COR-L47 (cell line): ENCODE data around the gene NOL8.

ENCODE experiments used
- DNase-seq: peaks from one replicate; lab custom pipeline; 2025; lab: John Stamatoyannopoulos, UW

NOL8 gene

DNA sequence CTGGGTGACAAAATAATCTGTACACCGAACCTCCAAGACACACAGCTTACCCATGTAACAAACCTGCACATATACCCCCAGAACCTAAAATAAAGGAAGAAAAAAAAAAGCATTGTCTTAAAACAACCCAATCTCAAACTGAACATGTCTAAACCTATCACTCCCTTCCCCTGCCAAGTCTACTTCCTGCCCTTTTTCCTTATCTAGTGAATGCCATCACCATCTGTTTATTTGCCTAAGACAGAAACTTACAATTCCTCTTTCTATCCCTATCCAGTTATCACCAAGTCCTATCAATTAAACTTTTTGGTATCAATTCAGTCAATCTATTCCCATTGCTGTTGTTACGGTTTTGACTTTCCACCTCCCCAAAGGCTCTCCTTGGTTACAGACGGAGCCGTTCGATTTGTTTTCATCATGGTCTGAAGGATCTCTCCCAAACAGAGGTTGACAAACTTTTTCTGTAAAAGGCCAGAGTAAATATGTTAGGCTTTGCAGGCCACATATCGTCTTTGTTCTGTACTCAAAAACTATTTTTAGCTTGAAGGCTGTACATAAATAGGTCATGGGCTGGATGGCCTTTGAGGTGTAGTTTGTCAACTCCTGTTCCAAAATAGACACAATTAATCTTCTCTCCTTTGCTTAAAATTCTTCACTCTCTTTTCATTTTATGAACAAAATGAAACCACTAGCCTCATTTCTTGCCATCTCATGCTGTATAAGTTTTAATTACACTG lies 12.1 kb downstream of the NOL8 start:
- no peak for DNase-seq

DNA sequence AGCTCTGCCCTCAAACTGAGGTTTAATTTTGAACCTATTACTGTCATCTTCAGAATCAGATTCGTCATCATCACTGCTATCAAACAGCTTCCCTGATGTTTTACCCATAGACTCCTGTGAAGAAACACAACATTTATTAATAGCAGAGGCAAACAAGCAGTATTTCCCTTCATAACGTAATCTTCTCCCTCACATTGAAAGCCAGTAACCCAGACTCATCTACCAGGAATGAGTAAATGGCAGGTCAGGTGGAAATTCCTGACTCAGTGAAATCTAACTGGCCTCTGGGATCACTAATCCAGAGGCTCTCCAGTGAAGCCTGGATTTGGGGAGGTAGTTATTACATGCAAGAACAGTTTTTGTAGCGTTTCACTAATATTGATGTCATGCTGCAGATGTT lies 14.6 kb downstream of the NOL8 start:
- DNase-seq: no peak

DNA sequence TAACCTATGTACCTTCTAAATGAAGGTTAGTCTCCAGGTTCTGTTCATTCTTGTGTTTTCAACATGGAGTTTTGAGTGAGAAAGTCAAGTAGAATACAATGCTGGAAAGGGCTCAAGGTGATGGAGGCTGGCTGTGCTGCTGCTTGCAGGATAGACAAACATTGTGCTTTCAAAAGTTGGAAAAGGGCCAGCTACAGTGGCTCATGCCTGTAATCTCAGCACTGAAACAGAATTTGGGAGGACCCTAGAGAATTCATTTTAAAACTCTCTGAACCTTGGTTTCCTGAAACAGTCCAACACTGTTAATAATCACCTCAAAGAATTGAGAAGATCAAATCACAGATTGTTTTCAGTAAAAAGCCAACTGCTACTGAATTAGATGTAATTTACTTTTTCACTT lies 16.3 kb downstream of the NOL8 start:
- DNase-seq: no peak

DNA sequence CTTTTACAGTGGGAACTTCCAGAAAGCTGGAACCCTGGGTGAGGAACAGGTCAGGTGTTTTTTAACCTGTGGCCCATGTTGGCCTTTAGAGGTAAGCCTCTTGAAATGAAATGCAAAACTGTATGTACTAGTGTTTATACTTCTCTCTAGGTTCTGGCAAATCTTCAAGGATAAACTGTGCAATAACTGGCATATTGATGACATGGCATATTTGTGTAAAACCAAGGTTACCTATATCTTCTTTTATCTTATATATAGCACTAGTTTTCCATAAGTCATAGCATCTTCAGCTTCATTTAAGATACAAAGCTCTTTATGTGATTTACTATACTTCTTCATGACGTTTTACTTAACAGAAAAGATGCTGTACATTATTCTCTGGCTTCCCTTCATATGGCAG lies 24.2 kb downstream of the NOL8 start:
- DNase-seq: no peak

DNA sequence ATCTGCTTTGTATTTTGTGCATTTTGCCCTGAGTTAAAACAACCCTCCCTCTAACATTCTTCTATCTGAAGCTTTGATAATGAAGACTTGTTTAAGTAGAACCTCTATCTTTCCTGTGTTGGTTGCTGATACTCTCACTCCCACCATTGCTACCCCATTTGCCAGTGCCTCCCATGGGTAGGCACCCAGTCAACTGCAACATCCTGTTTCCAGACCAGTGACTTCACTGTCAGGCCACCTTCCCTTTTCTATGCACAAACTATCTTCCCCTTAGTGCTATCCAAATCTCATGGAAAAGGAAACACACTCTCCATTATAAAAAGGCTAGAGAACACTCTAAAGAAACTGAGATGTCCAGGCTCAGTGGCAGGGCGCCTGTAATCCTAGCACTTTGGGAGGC lies 26.0 kb downstream of the NOL8 start:
- no peak for DNase-seq

DNA sequence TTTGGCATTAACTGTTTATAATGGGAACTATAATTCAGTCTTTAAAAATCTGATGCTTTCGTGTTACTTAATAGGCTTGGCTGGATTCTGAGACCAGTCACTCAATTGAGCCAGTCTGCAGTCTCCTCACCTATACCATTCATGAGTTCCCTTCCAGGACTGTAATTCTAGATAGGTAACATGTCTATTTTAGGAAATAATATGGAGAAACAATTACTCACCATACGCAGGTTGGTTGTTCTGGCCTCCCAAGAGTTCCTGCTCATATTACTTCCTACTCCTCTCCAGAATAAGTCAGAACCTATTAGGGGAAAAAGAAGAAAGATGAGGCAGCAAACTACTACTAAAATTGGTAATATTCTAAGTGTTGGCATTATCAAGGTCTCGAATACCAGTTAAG lies 27.1 kb downstream of the NOL8 start:
- DNase-seq: no peak

DNA sequence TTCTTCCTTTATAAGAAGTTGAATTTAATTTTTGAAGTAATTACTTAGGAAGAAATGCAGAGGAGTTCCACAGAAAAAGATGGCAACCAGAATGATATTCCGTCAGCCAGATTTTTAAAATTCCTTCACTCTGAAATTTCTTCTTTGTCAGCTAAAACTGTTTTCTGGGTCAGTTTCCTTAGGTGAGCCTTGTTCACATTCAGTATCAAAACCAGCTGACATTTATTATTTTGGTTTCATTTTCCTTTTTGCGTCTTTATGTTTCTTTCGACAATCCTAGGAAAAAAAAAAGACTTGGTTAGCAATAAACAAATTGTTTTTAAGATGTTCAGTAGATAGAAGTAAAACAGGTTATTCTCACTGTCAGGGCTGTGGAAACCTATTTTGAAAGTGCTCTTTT lies 27.5 kb downstream of the NOL8 start:
- DNase-seq: no peak

DNA sequence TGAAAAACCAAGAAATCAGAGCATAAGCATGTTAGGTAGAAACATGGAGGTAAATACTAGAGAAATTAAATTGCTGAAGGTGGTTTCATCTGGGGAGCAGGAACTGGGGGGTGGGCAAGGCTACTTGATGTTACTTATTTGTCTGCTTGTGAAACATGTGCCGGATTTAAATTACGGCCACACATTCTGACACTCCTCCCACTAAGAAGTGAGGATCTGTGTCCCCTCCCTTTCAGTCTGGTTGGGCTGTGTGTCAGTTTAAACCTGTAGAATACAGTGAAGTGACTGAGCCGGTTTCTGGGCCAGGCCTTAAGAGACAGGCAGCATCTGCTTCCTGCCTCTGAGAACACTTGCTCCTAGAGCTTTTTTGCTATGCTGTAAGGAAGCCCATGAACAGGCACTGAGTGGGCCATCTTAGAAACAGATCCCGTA lies 29.3 kb downstream of the NOL8 start:
- no peak for DNase-seq

DNA sequence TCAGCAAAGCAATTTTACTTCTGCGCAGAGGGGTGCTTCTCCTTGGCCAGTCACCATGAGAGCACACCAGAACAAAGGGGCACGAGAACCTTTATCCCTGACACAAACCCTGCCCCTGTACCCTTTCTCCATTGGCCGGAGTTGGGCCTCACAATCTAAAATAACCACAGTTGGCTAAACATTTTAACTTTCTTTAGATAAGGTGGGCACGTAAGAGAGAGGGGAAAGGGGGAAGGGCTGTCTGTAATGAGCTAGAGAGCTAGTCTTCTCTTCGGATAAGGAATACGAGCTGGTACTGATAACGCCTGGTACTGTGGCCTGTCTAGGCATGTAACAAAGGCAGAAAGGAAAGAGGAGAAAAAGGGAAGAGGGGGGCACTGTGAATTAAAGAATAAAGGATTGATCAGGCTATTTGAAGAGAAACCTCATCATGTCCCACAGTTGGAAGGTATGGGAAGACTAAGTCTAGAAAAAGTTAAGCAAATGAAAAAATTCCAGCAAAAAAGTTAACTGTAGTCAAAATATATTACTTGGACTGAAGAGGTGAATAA lies 29.8 kb downstream of the NOL8 start:
- DNase-seq: no peak

DNA sequence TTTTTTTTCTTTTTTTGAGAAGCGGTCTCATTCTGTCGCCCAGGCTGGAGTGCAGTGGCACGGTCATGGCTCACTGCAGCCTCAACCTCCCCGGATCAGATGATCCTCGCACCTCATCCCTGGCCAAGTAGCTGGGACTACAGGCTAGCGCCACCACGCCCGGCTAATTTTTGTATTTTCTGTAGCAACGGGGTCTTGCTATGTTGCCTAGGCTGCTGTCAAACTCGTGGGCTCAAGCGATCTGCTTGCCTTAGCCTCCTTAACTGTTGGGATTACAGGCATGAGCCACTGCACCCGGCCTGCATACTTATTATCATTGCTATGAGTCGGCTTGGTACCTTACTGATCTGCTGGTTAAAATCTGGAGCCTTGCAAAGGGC lies 30.9 kb downstream of the NOL8 start:
- DNase-seq: no peak

DNA sequence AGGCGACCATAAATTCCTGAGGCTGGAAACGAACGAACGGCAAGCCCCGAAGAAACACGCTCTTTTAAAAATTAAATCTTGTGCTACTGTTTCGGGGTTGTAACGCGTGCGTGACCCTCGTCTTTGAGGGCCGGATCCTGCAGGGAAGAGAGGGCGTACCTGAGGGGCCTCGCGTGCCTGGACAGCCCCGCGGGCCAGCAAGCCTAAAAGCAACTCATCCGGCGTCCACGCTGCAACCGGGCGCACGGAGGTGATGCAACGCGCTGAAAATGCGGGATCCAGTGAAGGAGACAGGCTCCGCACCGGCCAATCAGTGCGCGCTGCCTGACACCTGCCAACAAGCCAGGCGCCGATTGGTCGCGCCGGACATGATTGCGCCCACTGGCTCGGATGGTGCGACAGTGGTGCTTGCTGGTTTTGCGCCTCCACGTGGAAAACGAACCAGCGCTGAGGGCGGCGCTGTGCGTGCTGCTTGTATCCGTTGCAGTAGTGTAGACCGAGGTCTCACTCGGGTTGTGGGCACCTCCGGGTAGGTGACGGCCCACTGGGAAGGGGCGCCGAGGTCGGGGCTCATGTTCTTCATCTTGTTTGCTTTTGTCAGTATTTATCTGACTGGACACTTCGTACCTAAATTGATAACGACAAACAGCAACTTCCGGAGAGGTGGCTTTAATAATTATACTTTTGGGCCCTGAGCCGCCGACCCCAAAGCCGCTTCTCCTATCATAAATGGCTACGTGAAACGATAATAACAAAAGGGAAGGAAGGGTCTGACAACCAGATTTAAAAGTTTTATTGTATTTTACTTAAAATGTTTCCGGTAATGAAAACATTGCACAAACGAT lies 31.5 kb downstream of the NOL8 start, which contains the start of gene IARS1:
TSS of gene IARS1 (minus strand) at position 246 of the 845 bp plus-strand sequence. CDS start 4,278 bp downstream, outside the sequence.
- DNase-seq: peak; percentile 96

DNA sequence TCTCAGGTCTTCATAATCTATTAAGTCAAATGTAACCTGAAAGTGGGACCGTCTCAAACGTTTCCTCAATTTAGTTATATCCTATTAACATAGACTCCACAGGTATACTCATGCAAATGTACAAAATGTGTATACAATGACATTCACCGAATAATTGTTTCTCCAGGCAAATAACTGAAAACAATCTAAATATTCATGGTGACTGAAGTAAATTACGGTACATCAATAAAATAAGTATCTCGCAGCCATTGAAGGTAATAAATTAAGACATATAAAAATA lies 32.1 kb downstream of the NOL8 start:
- DNase-seq: no peak

DNA sequence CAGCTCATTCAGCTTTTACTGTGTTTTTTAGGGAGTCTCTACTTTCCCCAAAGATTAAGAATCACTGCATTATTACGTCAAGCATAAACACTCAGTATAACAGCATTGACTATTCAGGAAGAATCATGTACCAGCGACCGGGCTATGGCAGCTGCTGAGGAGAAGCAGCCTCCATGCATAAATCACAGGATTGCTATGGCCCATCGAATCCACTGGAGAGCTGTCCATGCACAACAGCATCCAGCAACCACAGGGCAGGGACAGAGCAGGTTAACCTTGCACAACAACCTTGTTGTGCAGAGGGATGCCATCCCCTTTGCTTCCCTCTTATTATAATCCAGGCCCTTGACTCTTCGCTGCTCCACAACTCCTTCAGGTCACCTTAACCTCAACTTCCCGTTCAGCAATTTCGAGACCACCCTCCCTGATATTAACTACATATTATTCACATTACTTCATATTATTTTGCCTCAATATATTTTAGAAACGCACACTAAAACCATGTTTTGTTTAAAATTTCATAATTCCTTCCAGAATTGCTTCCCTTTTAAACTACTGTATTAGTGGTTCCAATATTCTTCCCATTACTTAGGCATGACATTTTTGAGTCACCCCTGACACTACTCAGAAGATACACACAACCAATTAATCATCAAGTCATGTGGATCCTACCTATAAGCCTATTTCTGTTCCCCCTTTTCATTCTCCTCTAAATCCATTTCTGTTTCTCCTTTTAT lies 32.6 kb downstream of the NOL8 start:
- no peak for DNase-seq

DNA sequence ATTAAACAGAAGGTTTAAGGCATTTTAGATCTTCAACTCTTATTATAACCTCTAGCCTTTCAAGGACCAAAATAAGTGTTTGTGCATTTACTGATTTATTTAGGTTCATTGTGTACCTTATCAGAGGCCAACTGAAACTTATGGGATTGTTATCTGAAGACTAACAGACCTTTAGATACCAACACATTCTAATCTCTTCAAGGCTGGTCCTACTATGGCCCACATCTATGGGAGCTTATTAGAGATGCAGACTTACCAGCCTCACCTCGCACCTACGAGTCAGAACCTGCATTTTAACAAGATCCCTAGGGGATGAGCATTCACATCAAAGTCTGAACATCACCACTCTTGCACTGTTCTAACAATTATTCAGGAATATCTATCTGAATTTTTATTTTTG lies 33.6 kb downstream of the NOL8 start:
- no peak for DNase-seq

DNA sequence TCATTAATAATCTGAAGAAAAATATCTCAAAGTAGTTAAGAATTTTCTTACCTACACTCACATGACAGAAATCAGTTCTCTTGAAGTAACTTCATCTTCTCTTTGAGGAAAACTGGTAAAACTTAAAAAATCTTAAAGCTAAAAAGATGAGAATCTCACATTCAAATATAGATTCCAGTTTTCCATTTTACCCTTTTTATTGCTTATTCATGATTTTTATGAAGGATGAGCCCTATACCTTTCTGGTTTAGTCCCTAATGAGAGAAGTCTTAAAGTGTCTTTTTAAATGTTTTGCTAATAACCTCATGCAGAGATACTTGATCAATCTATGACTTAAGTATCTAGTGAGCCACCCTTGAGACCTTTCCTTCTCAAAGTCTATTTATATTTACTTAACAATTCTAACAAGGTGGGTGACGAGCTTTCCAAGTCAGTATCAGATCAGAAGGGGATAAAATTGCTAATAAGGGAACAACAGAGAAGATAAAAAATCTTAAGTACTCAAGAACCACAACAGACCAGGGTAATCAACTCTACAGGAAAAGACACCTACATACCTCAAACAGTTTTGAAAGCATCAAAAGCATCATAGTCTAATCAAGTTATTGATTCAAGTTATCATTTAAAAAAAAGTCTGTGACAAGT lies 34.2 kb downstream of the NOL8 start:
- DNase-seq: no peak

DNA sequence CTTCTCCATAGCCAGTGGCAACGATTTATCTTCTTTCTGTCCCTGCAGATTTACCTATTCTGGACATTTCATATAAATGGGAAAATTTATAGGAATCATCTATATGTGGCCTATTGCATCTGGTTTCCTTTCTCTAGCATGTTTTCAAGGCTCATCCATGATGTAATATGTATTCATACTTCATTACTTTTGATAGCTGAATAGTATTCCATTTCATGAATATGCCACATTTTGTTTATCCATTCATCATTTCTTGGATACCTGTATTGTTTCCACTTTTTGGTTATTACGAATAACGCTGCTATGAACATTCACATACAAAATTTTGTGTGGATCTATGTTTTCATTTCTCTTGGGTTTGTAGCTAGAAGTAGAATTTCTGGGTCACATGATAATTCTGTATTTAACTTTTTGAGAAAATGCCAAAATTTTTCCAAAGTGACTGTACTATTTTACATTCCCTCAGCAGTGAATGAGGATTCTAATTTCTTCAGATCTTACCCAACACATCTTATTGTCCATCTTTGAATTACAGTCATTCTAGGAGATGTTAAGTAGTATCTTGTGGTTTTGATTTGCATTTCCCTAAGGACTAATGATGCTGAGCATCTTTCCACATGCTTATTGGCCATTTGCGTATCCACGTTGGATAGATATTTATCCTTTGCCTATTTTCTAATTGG lies 35.3 kb downstream of the NOL8 start:
- DNase-seq: no peak

DNA sequence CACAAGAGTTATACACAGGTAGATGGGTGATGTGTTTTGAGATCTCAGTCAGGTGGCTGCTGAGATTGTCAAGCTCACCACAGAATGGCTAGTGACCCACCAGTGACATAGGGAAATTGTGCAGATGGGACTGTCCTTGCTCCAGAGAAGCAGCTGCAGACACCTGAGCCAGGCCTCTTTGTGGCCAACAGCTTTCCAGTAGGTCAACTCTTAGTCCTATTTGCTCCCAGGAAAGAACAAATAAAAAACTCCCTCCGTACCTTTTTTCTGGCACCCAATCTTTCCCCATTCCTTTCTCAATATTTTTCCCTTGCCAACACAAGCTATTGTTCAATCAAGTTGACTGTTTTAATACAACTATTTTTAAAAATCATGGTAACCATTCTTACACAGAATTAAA lies 45.8 kb downstream of the NOL8 start:
- DNase-seq: no peak

DNA sequence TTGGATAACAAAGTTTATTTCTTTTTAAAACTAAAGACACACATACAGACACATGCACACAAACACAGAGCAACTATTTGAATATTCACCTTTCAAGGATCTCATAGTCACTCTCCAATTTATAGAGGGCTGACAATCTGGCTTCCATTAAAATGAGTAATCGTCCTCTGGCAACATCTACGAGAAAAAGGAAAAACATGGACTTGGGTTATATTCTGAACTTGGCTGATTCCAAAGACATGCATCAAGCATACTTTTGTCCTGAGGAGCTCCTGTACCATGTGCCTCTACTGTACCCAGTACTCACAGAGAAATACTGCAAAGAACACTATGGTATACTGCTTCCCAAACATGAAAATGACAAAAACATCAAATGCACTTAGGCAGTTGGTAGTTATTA lies 47.0 kb downstream of the NOL8 start:
- no peak for DNase-seq

DNA sequence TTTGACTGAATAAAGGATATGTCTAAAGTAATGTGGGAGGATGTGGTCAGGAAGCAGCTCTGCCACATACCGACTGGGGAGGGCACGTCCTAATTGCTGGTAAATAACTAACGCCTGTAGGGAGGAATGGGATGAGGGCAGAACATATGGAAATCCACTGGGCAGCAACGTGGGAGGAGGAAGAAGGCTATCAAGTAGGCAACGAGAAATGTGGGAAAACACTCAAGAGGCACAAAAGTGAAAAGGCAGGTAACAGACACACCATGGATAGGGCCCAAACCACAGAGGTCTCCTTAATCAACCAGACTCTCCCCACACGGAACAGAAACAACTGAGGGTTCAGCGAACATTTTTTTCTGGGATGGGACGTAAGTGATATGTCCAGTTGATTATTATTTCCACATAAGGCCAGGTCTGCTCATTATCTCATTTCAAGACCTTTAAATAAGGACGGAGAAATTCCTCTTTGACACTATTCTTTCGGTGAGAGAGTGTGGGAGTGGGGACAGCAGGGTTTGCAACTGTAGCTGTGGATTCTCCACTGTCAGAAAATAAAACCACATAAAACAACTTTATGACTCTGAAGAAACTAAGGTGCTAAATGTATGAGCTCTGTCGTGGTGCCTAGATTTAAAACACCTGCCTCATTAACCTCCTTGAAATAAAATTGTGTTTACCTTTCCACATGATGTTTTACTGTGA lies 48.7 kb downstream of the NOL8 start:
- DNase-seq: no peak

DNA sequence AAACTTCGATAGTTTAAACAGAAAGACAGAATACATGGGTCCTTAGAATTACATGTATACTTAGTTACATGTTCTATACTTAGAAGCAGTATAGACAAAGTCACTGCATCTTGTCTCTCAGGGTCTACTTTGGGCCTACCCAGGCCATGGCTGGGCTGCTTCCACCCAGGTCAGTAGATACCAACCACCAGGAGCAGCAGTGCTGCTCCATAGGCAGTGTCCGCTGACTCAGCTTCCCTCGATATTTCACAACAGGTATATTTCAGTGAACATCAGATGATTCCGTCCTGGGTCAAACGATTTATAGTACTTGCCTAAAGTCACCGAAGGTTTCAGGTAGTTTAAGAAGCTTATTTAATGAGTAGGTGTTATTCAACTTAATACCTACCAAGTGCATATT lies 49.6 kb downstream of the NOL8 start:
- DNase-seq: no peak

DNA sequence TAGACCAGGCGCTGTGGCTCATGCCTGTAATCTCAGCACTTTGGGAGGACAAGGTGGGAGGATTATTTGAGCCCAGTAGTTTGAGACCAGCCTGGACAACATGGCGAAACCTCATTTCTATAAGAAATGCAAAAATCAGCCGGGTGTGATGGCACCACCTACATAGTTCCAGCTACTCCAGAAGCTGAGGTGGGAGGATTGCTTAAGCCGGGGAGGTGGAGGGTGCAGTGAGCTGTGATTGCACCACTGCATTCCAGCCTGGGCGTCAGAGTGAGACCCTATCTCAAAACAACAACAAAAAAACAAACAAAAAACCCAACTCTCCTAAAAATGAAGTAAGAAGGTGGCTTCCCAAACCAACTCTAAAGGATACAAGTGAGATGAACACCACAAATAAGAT lies 54.6 kb downstream of the NOL8 start:
- DNase-seq: no peak
